Measurements from ENCODE around the gene TNIK.

GRCh38 chr3:171264758-171265157 is 195.4 kb downstream of the TNIK start:
- no peak for TF ChIP-seq EZH2phosphoT487 (IDR thresholded peaks at IDR 0.05; ENCODE audit: low read depth, severe bottlenecking, unreplicated experiment)
- no peak for TF ChIP-seq CTCF (IDR thresholded peaks at IDR 0.05; ENCODE audit: poor library complexity)

Data from hepatocyte (in vitro differentiated cells).